Measurements from ENCODE around the gene PMAIP1. TPM values are rescaled to one million over a fixed set of nuclear protein-coding genes. Genes with fewer than 3 reads are reported as not detected.

The PMAIP1 gene
- total and polyA plus RNA-seq, 2 experiments from 2014 or later, result 1.1 to 3.9 TPM

GRCh38 chr18:59939127-59939526 lies 39.3 kb downstream of the PMAIP1 start:
- Histone ChIP-seq H3K36me3 (no peaks in the 10 kb centered on the region), H3K9me3 (ENCODE audit: low read depth) (no peaks in the 10 kb centered on the region), H3K4me1 (ENCODE audit: low read depth) (no peaks in the 10 kb centered on the region), H3K4me3 (no peak overlapping the region), H3K27ac (no peak overlapping the region), H3K27me3 (peaks cover 12% of the 10 kb centered on the region)
- no peak for DNase-seq (ENCODE audit: low read depth in 1 of 2, low spot score in 1 of 2)
- no peak for TF ChIP-seq CTCF (IDR thresholded peaks at IDR 0.05; ENCODE audit: low read depth, low read length)

DNA sequence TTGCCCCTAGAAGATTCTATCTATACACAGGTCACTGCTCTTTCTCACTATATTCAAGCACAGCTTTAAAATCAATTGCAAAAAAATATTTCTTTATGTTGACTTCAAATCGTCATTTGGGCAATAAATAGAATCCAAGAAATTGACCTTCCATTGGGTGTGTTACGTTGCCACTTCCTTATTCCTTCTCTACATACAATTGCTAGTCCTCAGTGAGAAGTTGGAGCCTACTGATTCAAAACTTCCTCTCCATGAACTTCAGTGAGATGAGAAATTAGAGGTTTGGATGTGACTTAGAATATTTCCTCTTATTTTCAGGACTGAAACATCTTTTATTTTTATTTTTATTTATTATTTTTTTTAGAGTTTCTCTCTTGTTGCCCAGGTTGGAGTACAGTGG lies 40.3 kb downstream of the PMAIP1 start:
- no peak for TF ChIP-seq CTCF (IDR thresholded peaks at IDR 0.05; ENCODE audit: low read depth, low read length)
- H3K27ac ChIP-seq, result no peak overlapping the region
- no peak for DNase-seq (ENCODE audit: low read depth in 1 of 2, low spot score in 1 of 2)
- no peak overlapping the region for H3K4me3 ChIP-seq
- H3K36me3 ChIP-seq, result no peaks in the 10 kb centered on the region
- peaks cover 4% of the 10 kb centered on the region for H3K27me3 ChIP-seq
- H3K4me1 ChIP-seq (ENCODE audit: low read depth), result no peaks in the 10 kb centered on the region
- no peaks in the 10 kb centered on the region for H3K9me3 ChIP-seq (ENCODE audit: low read depth)

- Histone ChIP-seq H3K36me3 (no peaks in the 10 kb centered on the region), H3K4me1 (ENCODE audit: low read depth) (no peaks in the 10 kb centered on the region), H3K4me3 (no peak overlapping the region), H3K27me3 (no peaks in the 10 kb centered on the region), H3K27ac (no peak overlapping the region), H3K9me3 (ENCODE audit: low read depth) (no peaks in the 10 kb centered on the region)
- no peak for TF ChIP-seq CTCF (IDR thresholded peaks at IDR 0.05; ENCODE audit: low read depth, low read length)
- no peak for DNase-seq (ENCODE audit: low read depth in 1 of 2, low spot score in 1 of 2)
Observed at GRCh38 chr18:59941331-59941730, 41.5 kb downstream of the PMAIP1 start.

- no peaks in the 10 kb centered on the region for H3K9me3 ChIP-seq (ENCODE audit: low read depth)
- no peak overlapping the region for H3K4me3 ChIP-seq
- no peak overlapping the region for H3K27ac ChIP-seq
- TF ChIP-seq CTCF (IDR thresholded peaks at IDR 0.05; ENCODE audit: low read depth, low read length), result no peak
- DNase-seq (ENCODE audit: low read depth in 1 of 2, low spot score in 1 of 2), result no peak
- H3K27me3 ChIP-seq, result no peaks in the 10 kb centered on the region
- H3K4me1 ChIP-seq (ENCODE audit: low read depth), result no peaks in the 10 kb centered on the region
- no peaks in the 10 kb centered on the region for H3K36me3 ChIP-seq
Observed at GRCh38 chr18:59942601-59943000, 42.8 kb downstream of the PMAIP1 start.

- no peak for DNase-seq (ENCODE audit: low read depth in 1 of 2, low spot score in 1 of 2)
- H3K4me3 ChIP-seq, result no peak overlapping the region
- no peaks in the 10 kb centered on the region for H3K4me1 ChIP-seq (ENCODE audit: low read depth)
- H3K27me3 ChIP-seq, result no peaks in the 10 kb centered on the region
- TF ChIP-seq CTCF (IDR thresholded peaks at IDR 0.05; ENCODE audit: low read depth, low read length), result no peak
- no peaks in the 10 kb centered on the region for H3K9me3 ChIP-seq (ENCODE audit: low read depth)
- H3K27ac ChIP-seq, result no peak overlapping the region
- no peaks in the 10 kb centered on the region for H3K36me3 ChIP-seq
Observed at GRCh38 chr18:59945544-59945943, 45.7 kb downstream of the PMAIP1 start.

Measured in cardiac muscle cell (in vitro differentiated cells and primary cell).